ENCODE measurements around the gene SLC44A1. TPM values are rescaled to one million over a fixed set of nuclear protein-coding genes. Genes with fewer than 3 reads are reported as not detected.

The SLC44A1 gene
- total and polyA plus RNA-seq, 2 of the 13 experiments (the other 11 are each of a cell fraction or from before 2014, with no cell fraction given) = 21.4 to 40.8 TPM

- TF ChIP-seq BRD4 (CRISPR knock-in tag; IDR thresholded peaks at IDR 0.05) (no peak), IKZF5 (CRISPR knock-in tag; IDR thresholded peaks at IDR 0.05) (no peak), ZNF17 (CRISPR knock-in tag; IDR thresholded peaks at IDR 0.05) (no peak), FOXK1 (CRISPR knock-in tag; IDR thresholded peaks at IDR 0.05; ENCODE audit: borderline replicate concordance, low read depth) (no peak), NFKBIZ (CRISPR knock-in tag; IDR thresholded peaks at IDR 0.05) (no peak), ZNF790 (CRISPR knock-in tag; IDR thresholded peaks at IDR 0.05; ENCODE audit: borderline replicate concordance) (no peak), PHF8 (CRISPR knock-in tag; IDR thresholded peaks at IDR 0.05) (no peak), ZNF331 (CRISPR knock-in tag; IDR thresholded peaks at IDR 0.05) (no peak), ZFP91 (CRISPR knock-in tag; IDR thresholded peaks at IDR 0.05; ENCODE audit: borderline replicate concordance) (no peak), RXRB (CRISPR knock-in tag; IDR thresholded peaks at IDR 0.05; ENCODE audit: borderline replicate concordance) (peak; percentile 38; the same call in 1 of the 2 replicates), TCF7 (IDR thresholded peaks at IDR 0.05; ENCODE audit: low read depth) (no peak), SMC3 (IDR thresholded peaks at IDR 0.05; ENCODE audit: low read length) (peak; percentile 33), THAP11 (CRISPR knock-in tag; IDR thresholded peaks at IDR 0.05) (no peak), FOXO1 (CRISPR knock-in tag; IDR thresholded peaks at IDR 0.05) (no peak), AKAP8 (CRISPR knock-in tag; IDR thresholded peaks at IDR 0.05) (no peak), POLR2A (IDR thresholded peaks at IDR 0.05; ENCODE audit: insufficient read depth in 1 of 2, low read depth in 2 of 2, low read length in 2 of 2) (no peak), CEBPZ (IDR thresholded peaks at IDR 0.05; ENCODE audit: low read length) (no peak), ARID5B (CRISPR knock-in tag; IDR thresholded peaks at IDR 0.05) (0 out of 2 replicates have a peak, but pooled peaks have one; percentile 7), ZNF12 (CRISPR knock-in tag; IDR thresholded peaks at IDR 0.05) (no peak), KDM2A (CRISPR knock-in tag; IDR thresholded peaks at IDR 0.05; ENCODE audit: borderline replicate concordance, low read depth) (no peak), ARNT2 (CRISPR knock-in tag; IDR thresholded peaks at IDR 0.05; ENCODE audit: low read depth) (no peak), RAD21 (CRISPR knock-in tag; IDR thresholded peaks at IDR 0.05) (peak; percentile 47), U2AF2 (IDR thresholded peaks at IDR 0.05; ENCODE audit: low read depth, low read length) (no peak), ATM (IDR thresholded peaks at IDR 0.05; ENCODE audit: borderline replicate concordance) (no peak)
Measured at GRCh38 chr9:105413525-105413924, 169.1 kb downstream of the SLC44A1 start (continued).
